Measurements from ENCODE around the gene TSC22D2.

The TSC22D2 gene

DNA sequence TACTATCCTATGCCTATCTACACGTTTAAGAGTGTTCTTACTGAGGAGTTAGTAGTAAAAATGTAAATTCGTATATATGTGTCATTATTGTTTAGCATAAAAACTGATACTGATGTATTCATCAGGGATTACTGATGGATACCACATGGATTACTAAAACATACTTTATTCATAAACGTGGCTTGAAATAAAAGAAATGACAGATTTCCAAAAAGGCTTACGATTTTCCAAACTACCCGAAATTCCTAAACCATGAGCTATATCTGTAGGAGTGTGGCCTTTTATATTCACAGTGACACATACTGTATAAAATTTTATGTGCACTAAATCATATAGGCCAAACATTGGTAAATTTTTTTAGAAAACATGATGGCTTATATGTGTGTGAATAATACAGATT lies 6.9 kb downstream of the TSC22D2 start:
- H3K27me3 ChIP-seq (ENCODE audit: insufficient read depth, poor library complexity, severe bottlenecking), result no peaks in the 10 kb centered on the region
- H3K9me3 ChIP-seq (ENCODE audit: severe bottlenecking), result no peaks in the 10 kb centered on the region
- ATAC-seq (ENCODE audit: low read depth) (peak; percentile 40), DNase-seq (ENCODE audit: low spot score) (no peak)
- TF ChIP-seq, protein P1, sequence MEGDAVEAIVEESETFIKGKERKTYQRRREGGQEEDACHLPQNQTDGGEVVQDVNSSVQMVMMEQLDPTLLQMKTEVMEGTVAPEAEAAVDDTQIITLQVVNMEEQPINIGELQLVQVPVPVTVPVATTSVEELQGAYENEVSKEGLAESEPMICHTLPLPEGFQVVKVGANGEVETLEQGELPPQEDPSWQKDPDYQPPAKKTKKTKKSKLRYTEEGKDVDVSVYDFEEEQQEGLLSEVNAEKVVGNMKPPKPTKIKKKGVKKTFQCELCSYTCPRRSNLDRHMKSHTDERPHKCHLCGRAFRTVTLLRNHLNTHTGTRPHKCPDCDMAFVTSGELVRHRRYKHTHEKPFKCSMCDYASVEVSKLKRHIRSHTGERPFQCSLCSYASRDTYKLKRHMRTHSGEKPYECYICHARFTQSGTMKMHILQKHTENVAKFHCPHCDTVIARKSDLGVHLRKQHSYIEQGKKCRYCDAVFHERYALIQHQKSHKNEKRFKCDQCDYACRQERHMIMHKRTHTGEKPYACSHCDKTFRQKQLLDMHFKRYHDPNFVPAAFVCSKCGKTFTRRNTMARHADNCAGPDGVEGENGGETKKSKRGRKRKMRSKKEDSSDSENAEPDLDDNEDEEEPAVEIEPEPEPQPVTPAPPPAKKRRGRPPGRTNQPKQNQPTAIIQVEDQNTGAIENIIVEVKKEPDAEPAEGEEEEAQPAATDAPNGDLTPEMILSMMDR (IDR thresholded peaks at IDR 0.05; ENCODE audit: poor library complexity, severe bottlenecking), result no peak
- H3K36me3 ChIP-seq (ENCODE audit: low read depth), result peaks cover 90% of the 10 kb centered on the region
- peaks cover 54% of the 10 kb centered on the region for H3K4me1 ChIP-seq (ENCODE audit: insufficient read depth, poor library complexity, severe bottlenecking)
- peak overlapping the region; percentile 93 for H3K27ac ChIP-seq (ENCODE audit: poor library complexity, severe bottlenecking)
- H3K4me3 ChIP-seq (ENCODE audit: severe bottlenecking), result peak overlapping the region; percentile 91

DNA sequence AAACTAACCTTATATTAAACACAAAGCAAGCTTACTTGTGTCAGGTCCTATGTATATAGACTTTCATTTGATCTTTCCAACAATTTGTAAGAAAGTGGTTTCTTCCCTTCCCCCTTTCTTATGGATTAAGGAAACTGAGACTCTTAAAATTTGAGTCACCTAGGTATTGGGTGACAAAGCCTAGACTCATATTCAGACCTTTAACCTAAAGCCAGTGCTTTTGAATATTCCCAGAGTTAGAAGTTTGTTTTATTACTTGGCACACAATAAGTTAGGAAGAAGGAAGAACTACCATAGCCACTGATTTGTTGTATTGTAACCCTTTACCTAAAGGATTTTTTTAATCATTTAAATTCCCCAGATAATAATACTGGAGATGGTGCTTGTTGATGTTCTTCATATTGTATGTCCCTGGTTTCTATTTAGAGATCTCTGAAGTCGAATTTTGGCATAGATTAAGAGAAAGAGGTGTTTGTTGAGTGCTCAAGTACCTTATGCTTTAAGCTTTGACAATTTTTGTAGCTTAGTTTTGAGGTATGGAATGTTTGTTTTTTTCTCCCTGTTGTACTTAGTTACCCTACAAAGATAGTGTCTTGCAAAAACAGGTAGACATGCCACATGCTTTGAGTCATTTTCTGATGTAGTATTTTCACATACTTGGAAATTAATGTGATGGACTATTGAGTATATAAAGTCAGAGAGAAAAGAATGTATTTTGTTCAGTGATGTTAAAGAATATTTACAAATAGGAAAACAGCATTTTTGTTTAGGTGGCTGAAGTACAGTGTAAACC lies 11.2 kb downstream of the TSC22D2 start:
- no peak overlapping the region for H3K4me3 ChIP-seq (ENCODE audit: severe bottlenecking)
- DNase-seq (ENCODE audit: low spot score) (no peak), ATAC-seq (ENCODE audit: low read depth) (peak; percentile 9; the same call in 1 of the 3 replicates)
- H3K4me1 ChIP-seq (ENCODE audit: insufficient read depth, poor library complexity, severe bottlenecking), result peaks cover 93% of the 10 kb centered on the region
- TF ChIP-seq, protein P1 (IDR thresholded peaks at IDR 0.05; ENCODE audit: poor library complexity, severe bottlenecking), result no peak
- H3K27me3 ChIP-seq (ENCODE audit: insufficient read depth, poor library complexity, severe bottlenecking), result no peaks in the 10 kb centered on the region
- peaks cover 82% of the 10 kb centered on the region for H3K36me3 ChIP-seq (ENCODE audit: low read depth)
- peak overlapping the region; percentile 93 for H3K27ac ChIP-seq (ENCODE audit: poor library complexity, severe bottlenecking)
- no peaks in the 10 kb centered on the region for H3K9me3 ChIP-seq (ENCODE audit: severe bottlenecking)

DNA sequence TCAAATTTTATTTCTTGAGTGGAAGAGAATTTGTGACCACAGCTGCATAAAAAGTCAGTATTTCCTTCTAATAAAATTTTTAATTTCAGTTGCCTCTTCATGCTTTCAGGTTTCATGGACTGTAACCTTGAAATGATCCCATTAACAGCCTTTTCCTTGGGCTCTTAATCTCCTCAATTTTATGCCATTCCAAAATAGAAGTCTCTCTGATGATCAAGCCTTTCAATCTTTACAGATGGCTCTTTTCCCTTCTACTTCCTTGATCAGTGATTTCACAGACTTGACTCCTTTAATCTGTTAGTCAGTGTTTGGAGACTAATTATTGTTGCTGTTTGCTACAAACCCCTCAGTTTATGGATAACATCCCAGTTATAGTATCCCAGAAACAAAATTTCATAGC lies 11.9 kb downstream of the TSC22D2 start:
- ATAC-seq (ENCODE audit: low read depth), result no peak
- Histone ChIP-seq H3K4me1 (ENCODE audit: insufficient read depth, poor library complexity, severe bottlenecking) (peaks cover 87% of the 10 kb centered on the region), H3K9me3 (ENCODE audit: severe bottlenecking) (no peaks in the 10 kb centered on the region), H3K4me3 (ENCODE audit: severe bottlenecking) (no peak overlapping the region), H3K27ac (ENCODE audit: poor library complexity, severe bottlenecking) (peak overlapping the region; percentile 93), H3K27me3 (ENCODE audit: insufficient read depth, poor library complexity, severe bottlenecking) (no peaks in the 10 kb centered on the region), H3K36me3 (ENCODE audit: low read depth) (peaks cover 82% of the 10 kb centered on the region)
- TF ChIP-seq, protein P1 (IDR thresholded peaks at IDR 0.05; ENCODE audit: poor library complexity, severe bottlenecking), result no peak
- DNase-seq (ENCODE audit: low spot score), result no peak

DNA sequence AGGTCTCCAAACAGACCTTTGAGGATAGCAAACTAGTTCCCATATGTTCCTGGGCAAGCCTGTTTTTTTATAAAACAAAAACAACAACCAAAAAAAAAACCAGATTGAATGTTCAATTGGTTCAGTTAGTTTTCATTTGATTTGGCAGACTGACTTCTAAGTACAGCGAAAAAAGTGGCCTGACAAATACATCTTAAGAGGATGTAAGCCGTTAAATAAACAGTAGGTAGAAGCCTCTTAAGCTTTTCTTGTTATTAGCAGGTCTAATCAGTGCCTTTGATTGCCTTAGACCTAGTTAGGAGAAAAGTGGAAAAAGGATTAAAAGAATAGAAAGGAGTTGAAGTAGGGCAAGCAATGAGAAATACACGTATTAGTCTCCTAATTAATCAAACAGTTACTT lies 13.2 kb downstream of the TSC22D2 start:
- peak overlapping the region; percentile 93 for H3K27ac ChIP-seq (ENCODE audit: poor library complexity, severe bottlenecking)
- no peaks in the 10 kb centered on the region for H3K27me3 ChIP-seq (ENCODE audit: insufficient read depth, poor library complexity, severe bottlenecking)
- H3K4me1 ChIP-seq (ENCODE audit: insufficient read depth, poor library complexity, severe bottlenecking), result peaks cover 74% of the 10 kb centered on the region
- DNase-seq (ENCODE audit: low spot score) (no peak), ATAC-seq (ENCODE audit: low read depth) (no peak)
- H3K36me3 ChIP-seq (ENCODE audit: low read depth), result peaks cover 79% of the 10 kb centered on the region
- no peaks in the 10 kb centered on the region for H3K9me3 ChIP-seq (ENCODE audit: severe bottlenecking)
- no peak overlapping the region for H3K4me3 ChIP-seq (ENCODE audit: severe bottlenecking)
- TF ChIP-seq, protein P1 (IDR thresholded peaks at IDR 0.05; ENCODE audit: poor library complexity, severe bottlenecking), result no peak
